ENCODE data around the gene PPM1K. TPM values are rescaled to one million over a fixed set of nuclear protein-coding genes. Genes with fewer than 3 reads are reported as not detected.

Gene PPM1K
- total RNA-seq (2022; extraction: Qiagen RNA extraction; ENCODE audit: low read depth), result 0.39 to 1.0 TPM (median 0.64 TPM) in 5 replicates

DNA sequence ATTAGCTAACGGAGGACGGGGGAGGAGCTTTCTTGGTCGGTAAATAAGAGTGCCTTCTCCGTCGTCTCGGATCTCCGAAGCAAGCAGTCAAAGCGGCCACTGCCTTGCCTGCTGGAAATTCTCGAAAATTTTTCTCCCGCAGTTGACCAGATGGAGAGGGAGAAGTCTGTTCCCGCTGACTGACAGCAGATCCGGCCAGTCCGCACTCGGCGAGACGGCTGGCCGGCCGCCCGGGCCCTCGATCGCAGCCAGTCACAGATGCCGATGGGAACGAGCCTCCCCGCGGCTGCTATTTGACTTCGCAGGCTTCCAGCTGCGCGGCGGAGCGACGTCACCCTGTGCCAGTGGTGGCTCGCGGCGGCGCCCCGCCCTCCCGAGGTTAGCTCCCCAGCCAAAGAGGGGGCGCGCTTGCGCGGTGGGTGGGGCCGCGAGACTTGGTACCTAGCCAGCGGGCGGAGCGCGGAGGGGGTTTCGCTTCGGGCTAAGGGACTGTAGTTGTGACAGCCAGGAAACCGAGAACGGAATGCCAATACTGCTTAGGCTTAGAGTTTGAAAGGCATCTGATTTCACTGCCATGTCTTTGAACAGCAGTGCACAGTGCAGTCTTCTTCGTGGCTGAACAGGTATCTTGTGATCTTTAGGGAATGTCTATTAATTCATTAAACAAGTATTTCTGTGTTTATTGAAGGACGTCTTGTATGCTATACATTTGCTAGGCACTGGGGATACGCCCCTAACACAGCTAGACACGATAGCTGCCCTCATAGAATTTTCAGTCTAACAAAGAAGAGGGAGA is at the start of gene PPM1K:
PPM1K (minus strand) TSS at position 123 of the 796 bp plus-strand sequence. CDS start 5,978 bp downstream, outside the sequence.

Other genes starting within 250 kb of the PPM1K start
- gene ABCG2, start 125.9 kb downstream of the PPM1K start, total RNA-seq (2022; extraction: Qiagen RNA extraction; ENCODE audit: low read depth), result 18.2 to 21.9 TPM (median 18.7 TPM) in 5 replicates
- gene HERC6, start 94.3 kb upstream of the PPM1K start, total RNA-seq (2022; extraction: Qiagen RNA extraction; ENCODE audit: low read depth), result 2.9 to 4.2 TPM (median 3.1 TPM) in 5 replicates
- gene HERC5, start 172.6 kb upstream of the PPM1K start, total RNA-seq (2022; extraction: Qiagen RNA extraction; ENCODE audit: low read depth), result 3.6 to 4.1 TPM (median 3.7 TPM) in 5 replicates
- 75.5 to 83.5 TPM (median 80.7 TPM) in 5 replicates for gene PYURF, start 239.2 kb upstream of the PPM1K start, total RNA-seq (2022; extraction: Qiagen RNA extraction; ENCODE audit: low read depth)